ENCODE data around the gene NFIX. TPM values are rescaled to one million over a fixed set of nuclear protein-coding genes. Genes with fewer than 3 reads are reported as not detected.

The NFIX gene
- total RNA-seq, 1 experiment from 2014 or later = 16.4 TPM

- CTCF ChIA-PET = interaction anchor here (0.8 kb wide), 1 partner anchor 94 kb away, joined by 3 read pairs; no protein-coding TSS in a partner anchor
- H3K27ac Mint-ChIP-seq (ENCODE audit: unreplicated experiment) = no peak overlapping the region
- peaks cover 21% of the 10 kb centered on the region for H3K4me1 Mint-ChIP-seq (ENCODE audit: low read depth, unreplicated experiment)
- H3K36me3 Mint-ChIP-seq (ENCODE audit: insufficient read depth, unreplicated experiment) = peaks cover 5% of the 10 kb centered on the region
- no peaks in the 10 kb centered on the region for H3K9me3 Mint-ChIP-seq (ENCODE audit: low read depth, unreplicated experiment)
- intact Hi-C loops (cut with micrococcal nuclease; ENCODE audit: unreplicated experiment) = no loop called here
- no peak for DNase-seq
- H3K4me3 Mint-ChIP-seq (ENCODE audit: low read depth, unreplicated experiment) = no peak overlapping the region
- BruUV-seq (replicated peaks) = no TSS peak
- H3K27me3 Mint-ChIP-seq (ENCODE audit: unreplicated experiment) = no peaks in the 10 kb centered on the region
- no peak for TF ChIP-seq CTCF (IDR thresholded peaks at IDR 0.05; ENCODE audit: unreplicated experiment)
Observed at GRCh38 chr19:13078381-13078780, 83.1 kb downstream of the NFIX start.

- no peak overlapping the region for H3K4me3 Mint-ChIP-seq (ENCODE audit: low read depth, unreplicated experiment)
- no peaks in the 10 kb centered on the region for H3K27me3 Mint-ChIP-seq (ENCODE audit: unreplicated experiment)
- no peak for DNase-seq
- intact Hi-C loops (cut with micrococcal nuclease; ENCODE audit: unreplicated experiment) = no loop called here
- H3K36me3 Mint-ChIP-seq (ENCODE audit: insufficient read depth, unreplicated experiment) = peaks cover 5% of the 10 kb centered on the region
- BruUV-seq (replicated peaks) = no TSS peak
- CTCF ChIA-PET = interaction anchor here (0.8 kb wide), 1 partner anchor 94 kb away, joined by 3 read pairs; no protein-coding TSS in a partner anchor
- TF ChIP-seq CTCF (IDR thresholded peaks at IDR 0.05; ENCODE audit: unreplicated experiment) = no peak
- peaks cover 21% of the 10 kb centered on the region for H3K4me1 Mint-ChIP-seq (ENCODE audit: low read depth, unreplicated experiment)
- no peak overlapping the region for H3K27ac Mint-ChIP-seq (ENCODE audit: unreplicated experiment)
- H3K9me3 Mint-ChIP-seq (ENCODE audit: low read depth, unreplicated experiment) = no peaks in the 10 kb centered on the region
Observed at GRCh38 chr19:13078897-13079541, 83.7 kb downstream of the NFIX start.

GRCh38 chr19:13079542-13079986 is 84.3 kb downstream of the NFIX start:
- Mint-ChIP-seq H3K36me3 (ENCODE audit: insufficient read depth, unreplicated experiment) (peaks cover 5% of the 10 kb centered on the region), H3K4me1 (ENCODE audit: low read depth, unreplicated experiment) (peaks cover 21% of the 10 kb centered on the region), H3K9me3 (ENCODE audit: low read depth, unreplicated experiment) (no peaks in the 10 kb centered on the region), H3K4me3 (ENCODE audit: low read depth, unreplicated experiment) (no peak overlapping the region), H3K27ac (ENCODE audit: unreplicated experiment) (no peak overlapping the region), H3K27me3 (ENCODE audit: unreplicated experiment) (no peaks in the 10 kb centered on the region)
- intact Hi-C loops (cut with micrococcal nuclease; ENCODE audit: unreplicated experiment) = no loop called here
- TF ChIP-seq CTCF (IDR thresholded peaks at IDR 0.05; ENCODE audit: unreplicated experiment) = no peak
- DNase-seq = peak; percentile 59
- CTCF ChIA-PET = interaction anchor here (0.6 kb wide), 1 partner anchor 194 kb away, joined by 3 read pairs; no protein-coding TSS in a partner anchor
- no TSS peak for BruUV-seq (replicated peaks)

- Mint-ChIP-seq H3K4me1 (ENCODE audit: low read depth, unreplicated experiment) (peaks cover 31% of the 10 kb centered on the region), H3K27me3 (ENCODE audit: unreplicated experiment) (no peaks in the 10 kb centered on the region), H3K36me3 (ENCODE audit: insufficient read depth, unreplicated experiment) (no peaks in the 10 kb centered on the region), H3K4me3 (ENCODE audit: low read depth, unreplicated experiment) (no peak overlapping the region), H3K27ac (ENCODE audit: unreplicated experiment) (peak overlapping the region; percentile 17), H3K9me3 (ENCODE audit: low read depth, unreplicated experiment) (no peaks in the 10 kb centered on the region)
- CTCF ChIA-PET = interaction anchor here (1.0 to 1.7 kb wide), 4 partner anchors 12 to 105 kb away, joined by 4 to 6 read pairs (median 4); no protein-coding TSS in a partner anchor
- intact Hi-C loops (cut with micrococcal nuclease; ENCODE audit: unreplicated experiment) = no loop called here
- TF ChIP-seq CTCF (IDR thresholded peaks at IDR 0.05; ENCODE audit: unreplicated experiment) = no peak
- no TSS peak for BruUV-seq (replicated peaks)
- DNase-seq = peak; percentile 74
Observed at GRCh38 chr19:13082192-13083007, 87.1 kb downstream of the NFIX start.
